GM23248 (cell line): Measurements from ENCODE around the gene THG1L.

Experiments used
- EZH2 ChIP-seq: fragments of 200-600 bp; sonication (generic); IDR thresholded peaks from 2 replicates; pipeline ENCODE4 v1.6.1; 2018; ENCODE audit warnings: antibody characterized with exemption, mild to moderate bottlenecking; ENCODE audit not compliant: insufficient read depth, poor library complexity, severe bottlenecking
- EZH2phosphoT487 ChIP-seq: fragments of 200-600 bp; sonication (generic); IDR thresholded peaks from 2 replicates; pipeline ENCODE4 v1.6.1; 2018; ENCODE audit warnings: antibody characterized with exemption, moderate library complexity, mild to moderate bottlenecking, low read depth; ENCODE audit not compliant: insufficient read depth

DNA sequence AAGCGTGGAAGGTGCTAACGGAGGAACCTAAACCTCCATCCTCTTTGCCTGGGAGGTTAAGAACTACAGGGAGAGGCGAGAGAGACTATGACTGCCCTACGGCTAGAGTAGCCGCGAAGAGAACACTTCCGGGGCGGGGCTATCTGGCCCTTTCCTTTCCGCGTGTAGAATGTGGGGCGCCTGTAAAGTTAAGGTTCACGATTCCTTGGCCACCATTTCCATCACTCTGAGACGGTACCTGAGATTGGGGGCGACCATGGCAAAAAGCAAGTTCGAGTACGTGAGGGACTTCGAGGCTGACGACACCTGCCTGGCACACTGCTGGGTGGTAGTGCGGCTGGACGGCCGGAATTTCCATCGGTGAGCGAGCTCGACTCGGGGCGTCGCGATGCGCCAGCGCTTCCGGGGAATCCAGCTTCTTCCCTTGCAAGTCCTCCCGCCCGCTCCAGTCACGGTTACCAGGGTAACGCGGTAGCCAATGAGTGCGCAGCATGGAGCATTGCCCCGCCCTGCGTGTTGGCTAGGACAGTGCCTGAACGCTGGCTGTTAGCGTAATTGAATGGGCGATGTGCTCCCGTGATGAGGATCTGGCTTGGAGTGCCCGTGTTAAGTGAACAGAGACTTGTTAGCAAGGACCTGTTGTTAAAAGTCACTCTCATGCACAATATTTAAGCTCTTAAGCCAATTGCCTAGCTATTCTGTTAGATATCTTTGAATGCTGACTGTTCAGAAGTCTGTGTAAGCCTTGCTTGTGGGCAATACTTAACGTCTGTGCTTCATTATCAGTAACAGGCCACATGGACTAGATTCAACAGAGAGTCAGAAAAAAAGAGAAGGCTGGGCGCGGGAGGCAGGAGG lies at the start of gene THG1L:
- TF ChIP-seq EZH2: no peak
- TF ChIP-seq EZH2phosphoT487: no peak
